ENCODE data around the gene CHRM4.

GRCh38 chr11:46408407-46408986 lies 16.9 kb upstream of the CHRM4 start:
- TF ChIP-seq POLR2A (IDR thresholded peaks at IDR 0.05) (no peak), POLR2AphosphoS5 (IDR thresholded peaks at IDR 0.05) (no peak)

Data from breast epithelium (tissue), 3 donors.